Dermis lymphatic vessel endothelial cell (primary cell): ENCODE data around the gene CC2D1A. TPM values are rescaled to one million over a fixed set of nuclear protein-coding genes. Genes with fewer than 3 reads are reported as not detected.

Experiments
- total RNA-seq: library from RNA; depleted of rRNA; stranded (reverse); fragments of >200 nt; gene quantifications from 2 replicates; pipeline ENCODE4 v1.2.1, GENCODE V29; 2014

Gene CC2D1A
- total RNA-seq: 3.5 and 3.7 TPM in 2 replicates

DNA sequence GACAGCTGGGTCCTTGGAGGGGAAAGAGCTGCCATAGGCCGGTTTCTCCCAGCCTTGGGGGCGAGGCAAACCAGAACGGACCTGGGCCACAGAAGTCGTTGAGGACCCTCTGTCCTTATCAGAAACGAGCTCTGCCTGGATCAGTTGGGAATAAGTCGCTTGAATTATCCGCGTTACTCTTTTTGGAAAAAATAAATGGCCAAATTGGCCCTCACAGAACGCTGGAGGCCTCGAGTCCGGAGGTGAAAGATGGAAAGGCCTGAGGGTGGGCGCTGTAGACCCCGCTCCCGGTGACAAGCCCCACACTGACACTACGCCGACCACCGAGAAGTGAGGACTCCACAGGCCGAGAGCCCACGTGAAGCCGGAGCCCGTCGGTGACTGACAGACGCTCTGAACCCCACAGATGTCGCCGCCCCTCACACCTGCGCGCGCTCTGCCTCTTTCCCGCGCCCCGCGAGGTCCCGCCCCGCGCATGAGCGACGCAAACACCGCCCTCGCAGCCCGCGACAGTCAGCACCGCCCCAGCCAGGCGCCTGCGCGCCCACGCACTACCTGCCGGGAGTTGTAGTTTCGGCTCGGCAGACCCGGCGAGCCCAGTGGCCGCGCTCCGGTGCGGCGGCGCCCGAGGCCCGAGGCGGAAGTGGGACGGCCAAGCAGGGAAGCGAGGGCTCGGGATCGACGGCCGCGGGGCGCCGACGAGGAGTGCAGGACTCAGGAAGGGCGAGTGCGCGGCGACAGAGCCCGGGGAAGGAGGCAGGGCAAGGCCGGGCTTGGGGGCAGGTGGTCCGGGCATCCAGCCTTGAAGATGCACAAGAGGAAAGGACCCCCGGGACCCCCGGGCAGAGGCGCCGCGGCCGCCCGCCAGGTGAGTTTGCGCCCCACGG is at the start of gene CC2D1A, which contains the start of gene BRME1:
Gene CC2D1A (plus strand): TSS at position 568 of the 887 bp plus-strand sequence. CDS start 241 bp downstream, at position 809.
Gene BRME1 (minus strand): TSS at position 484 of the 887 bp plus-strand sequence. CDS start 1,225 bp downstream, outside the sequence.

DNA sequence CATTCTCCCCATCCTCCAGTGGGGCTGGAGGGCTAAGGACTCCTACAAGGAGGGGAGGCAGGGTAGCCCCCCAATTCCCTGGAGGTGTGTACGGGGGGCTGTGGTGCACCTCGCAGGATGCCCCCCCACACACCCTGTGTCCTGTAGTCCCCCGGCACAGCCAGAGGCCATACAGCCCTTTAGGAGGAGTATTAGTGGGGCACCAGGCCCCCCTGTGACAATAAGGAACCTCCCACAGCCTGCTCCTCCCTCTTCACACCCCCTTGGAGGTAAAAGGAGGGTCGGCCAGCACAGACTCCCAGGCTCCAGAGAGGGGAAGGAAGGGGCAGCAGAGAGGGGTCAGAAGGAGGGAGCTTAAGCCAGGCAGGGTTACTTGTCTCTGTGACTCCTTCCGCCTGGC is 29.2 kb upstream of the CC2D1A start, which contains the start of gene NANOS3:
Gene NANOS3 (plus strand): TSS at position 301 of the 400 bp plus-strand sequence. CDS start 115 bp downstream, outside the sequence.

DNA sequence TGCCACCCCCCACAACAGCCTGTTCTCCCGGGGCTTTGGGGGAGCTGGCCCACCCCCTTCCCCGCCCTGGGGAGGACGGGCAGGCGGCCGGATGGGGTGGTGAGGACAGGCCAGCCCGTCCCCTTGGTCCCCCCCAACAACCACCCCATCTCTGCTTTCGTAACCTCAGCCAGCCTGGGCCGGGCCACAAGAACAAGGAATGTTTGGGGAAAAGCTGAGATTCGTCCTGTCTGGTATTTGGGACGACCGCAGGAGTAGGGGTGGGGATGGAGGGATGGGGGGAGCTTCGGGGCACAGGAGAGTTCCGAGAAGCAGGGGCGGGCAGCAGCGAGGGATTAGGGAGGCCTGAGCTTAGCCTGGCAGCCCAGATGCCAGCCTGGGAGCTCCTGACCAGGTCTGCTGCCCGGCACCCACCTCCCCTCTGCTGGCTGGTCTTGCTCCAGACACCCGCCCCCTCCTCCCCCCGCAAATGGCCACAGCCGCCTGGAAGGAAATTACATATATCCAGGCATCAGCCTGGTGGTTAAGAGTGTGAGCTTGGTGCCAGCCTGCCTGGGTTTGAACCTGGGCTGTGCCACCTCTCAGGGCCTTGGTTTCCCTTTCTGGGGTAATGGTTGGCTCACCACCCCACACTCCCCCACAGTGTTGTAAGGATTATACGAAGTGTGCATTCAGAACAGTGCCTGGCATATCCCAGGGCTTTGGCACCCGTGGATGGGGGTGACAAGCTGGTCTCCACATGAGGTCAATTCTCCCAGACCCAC is 32.5 kb downstream of the CC2D1A start, which contains the start of gene PODNL1:
Gene PODNL1 (minus strand): TSS at position 117 of the 764 bp plus-strand sequence. CDS start 236 bp downstream, outside the sequence.

DNA sequence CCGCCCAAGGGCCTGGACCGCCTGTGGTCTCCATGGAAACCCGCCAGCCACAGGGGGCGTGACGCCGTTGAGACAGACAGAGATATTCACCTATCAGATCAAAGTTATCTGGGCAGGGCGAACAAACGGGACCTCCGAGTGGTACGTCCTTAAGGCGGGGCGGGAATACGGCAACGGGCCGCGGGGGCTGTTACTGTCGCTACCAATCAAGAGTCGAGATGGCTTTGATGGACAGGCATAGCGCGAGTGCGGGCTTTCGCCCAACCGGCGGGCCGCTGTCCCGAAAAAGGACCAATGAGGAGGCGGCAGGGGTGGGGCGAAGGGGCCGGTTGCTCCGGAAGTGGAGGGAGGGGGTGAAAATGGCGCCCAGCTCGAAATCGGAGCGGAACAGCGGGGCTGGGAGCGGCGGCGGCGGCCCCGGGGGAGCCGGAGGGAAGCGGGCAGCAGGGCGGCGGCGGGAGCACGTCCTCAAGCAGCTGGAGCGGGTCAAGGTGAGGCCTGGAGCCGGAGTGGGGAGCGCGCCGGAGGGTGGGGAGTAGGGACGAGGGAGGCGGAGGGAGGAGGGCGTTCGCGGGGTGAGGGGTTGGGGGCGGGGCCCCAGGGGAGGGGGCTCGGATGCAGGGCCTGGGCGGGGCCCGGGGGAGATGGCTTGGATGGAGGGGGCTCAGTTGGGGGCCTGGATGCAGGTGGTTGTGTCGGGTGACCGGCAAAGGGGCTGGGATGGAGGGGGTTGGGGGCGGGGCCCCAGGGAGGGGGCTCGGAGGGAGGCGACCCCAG is 46.3 kb downstream of the CC2D1A start, which contains the start of gene DCAF15:
Gene DCAF15 (plus strand): TSS at position 356 of the 777 bp plus-strand sequence. CDS start 4 bp downstream, at position 360.

Other genes with a start within 250 kb of the CC2D1A start
- gene MRI1, start 141.7 kb upstream of the CC2D1A start, total RNA-seq: 22.3 and 26.7 TPM in 2 replicates
- 24.6 and 33.5 TPM in 2 replicates for gene C19orf53, start 131.7 kb upstream of the CC2D1A start, total RNA-seq
- gene ZSWIM4, start 110.8 kb upstream of the CC2D1A start, total RNA-seq: 8.5 and 11.1 TPM in 2 replicates
- gene NANOS3, start 29.1 kb upstream of the CC2D1A start, total RNA-seq: not detected in 2 replicates
- gene BRME1, start 84 bp upstream of the CC2D1A start, total RNA-seq: 0.09 and 0.22 TPM in 2 replicates
- gene PODNL1, start 32.2 kb downstream of the CC2D1A start, total RNA-seq: not detected in 2 replicates
- 6.3 and 8.7 TPM in 2 replicates for gene DCAF15, start 46.3 kb downstream of the CC2D1A start, total RNA-seq
- 1.7 and 2.1 TPM in 2 replicates for gene RFX1, start 100.1 kb downstream of the CC2D1A start, total RNA-seq
- not detected in 2 replicates for gene RLN3, start 121.9 kb downstream of the CC2D1A start, total RNA-seq
- 2.7 and 3.8 TPM in 2 replicates for gene IL27RA, start 125.6 kb downstream of the CC2D1A start, total RNA-seq
- gene PALM3, start 155.9 kb downstream of the CC2D1A start, total RNA-seq: not detected in 2 replicates
- under 0.01 and 0.22 TPM in 2 replicates for gene MISP3, start 166.6 kb downstream of the CC2D1A start, total RNA-seq
- gene C19orf67, start 179.6 kb downstream of the CC2D1A start, total RNA-seq: not detected in 2 replicates
- 9.4 and 12.5 TPM in 2 replicates for gene SAMD1, start 184.6 kb downstream of the CC2D1A start, total RNA-seq
- 32.6 and 35.6 TPM in 2 replicates for gene PRKACA, start 211.6 kb downstream of the CC2D1A start, total RNA-seq
- 2.8 and 3.6 TPM in 2 replicates for gene ASF1B, start 230.4 kb downstream of the CC2D1A start, total RNA-seq